Panc1 (cell line): ENCODE data around the gene VPS13A. TPM values are rescaled to one million over a fixed set of nuclear protein-coding genes. Genes with fewer than 3 reads are reported as not detected.

ENCODE experiments used
- ATAC-seq: fragments of 200-7000 bp; cut with Tn5 transposase; 2 replicates; pipeline ENCODE4 v1.9.1; 2020; ENCODE audit warnings: mild to moderate bottlenecking, moderate library complexity
- BruUV-seq: library from RNA; stranded (reverse); fragments of 400-500 nt; replicated peaks from 2 replicates; lab custom pipeline; 2021; lab: Mats Ljungman, UMichigan
- CTCF ChIA-PET: fragments of 300-600 bp; sonication (Branson Sonifier 250); formaldehyde crosslinking; loops from one replicate; lab custom pipeline; 2022; ENCODE audit warnings: antibody characterized with exemption; lab: Charles Lee
- POLR2A ChIA-PET: fragments of 300-600 bp; sonication (Branson Sonifier 250); formaldehyde crosslinking; loops from one replicate; lab custom pipeline; 2022; ENCODE audit warnings: antibody characterized with exemption; lab: Charles Lee
- DNase-seq: peaks from one replicate; pipeline ENCODE4 v3.0.0-alpha.2; 2010; ENCODE audit warnings: low read depth, low spot score
- H3K27ac ChIP-seq: 2 replicates; pipeline ENCODE4 v1.5.1; 2011; ENCODE audit warnings: mild to moderate bottlenecking, low read length, inconsistent platforms
- H3K27me3 ChIP-seq: fragments of 200-500 bp; sonication (Bioruptor generic); 2 replicates; pipeline ENCODE4 v1.6.0; 2014; ENCODE audit warnings: low read length, inconsistent platforms; ENCODE audit not compliant: control insufficient read depth, insufficient read depth
- H3K36me3 ChIP-seq: fragments of 200-500 bp; sonication (Bioruptor generic); 2 replicates; pipeline ENCODE4 v1.5.1; 2014; ENCODE audit warnings: inconsistent platforms, mild to moderate bottlenecking, low read length, moderate library complexity; ENCODE audit not compliant: control insufficient read depth, insufficient read depth
- H3K4me1 ChIP-seq: 2 replicates; pipeline ENCODE4 v1.5.1; 2011; ENCODE audit warnings: inconsistent platforms, mild to moderate bottlenecking, low read length, moderate library complexity; ENCODE audit not compliant: control insufficient read depth, insufficient read depth
- H3K4me3 ChIP-seq, 2 experiments: 2 replicates each; pipeline ENCODE4 v1.5.1; 2011 to 2012; ENCODE audit warnings: low read depth in 2 of 2, low read length in 2 of 2, mild to moderate bottlenecking in 2 of 2, inconsistent platforms in 1 of 2, moderate library complexity in 1 of 2
- H3K9me3 ChIP-seq: fragments of 200-500 bp; sonication (Bioruptor generic); 2 replicates; pipeline ENCODE4 v1.5.1; 2014; ENCODE audit warnings: low read depth, mild to moderate bottlenecking, inconsistent platforms, low read length, moderate library complexity; ENCODE audit not compliant: control insufficient read depth, insufficient read depth
- POLR2AphosphoS5 ChIP-seq: IDR thresholded peaks from 2 replicates; pipeline ENCODE4 v1.6.1; 2012; ENCODE audit warnings: mild to moderate bottlenecking, low read depth, low read length, moderate library complexity
- REST ChIP-seq, 2 experiments: IDR thresholded peaks; 2 replicates each; pipeline ENCODE4 v1.6.1; 2011 to 2012; ENCODE audit warnings: low read depth in 2 of 2, control low read depth in 1 of 2, low read length in 1 of 2, mild to moderate bottlenecking in 1 of 2, moderate library complexity in 1 of 2; ENCODE audit not compliant: insufficient read depth in 1 of 2
- SIN3A ChIP-seq: IDR thresholded peaks from 2 replicates; pipeline ENCODE4 v1.6.1; 2012; ENCODE audit warnings: low read depth, mild to moderate bottlenecking, low read length, moderate library complexity, borderline replicate concordance; ENCODE audit not compliant: insufficient read depth
- TCF7L2 ChIP-seq: IDR thresholded peaks from 2 replicates; pipeline ENCODE4 v1.6.1; 2011; ENCODE audit warnings: mild to moderate bottlenecking, low read depth, low read length, inconsistent platforms
- in situ Hi-C: cut with HindIII; loops from 2 replicates; pipeline ENCODE4 v1.10.0; 2016; ENCODE audit warnings: low sequenced_read_pairs, low pct_unique_long_range_greater_than_20kb
- intact Hi-C: fragments of 100-400 bp; cut with micrococcal nuclease; formaldehyde crosslinking; loops from one replicate; pipeline ENCODE4 v1.10.0; 2022; ENCODE audit not compliant: unreplicated experiment
- total RNA-seq: library from RNA; stranded (reverse); gene quantifications from one replicate; pipeline ENCODE4 v1.2.1, GENCODE V29; 2021; ENCODE audit not compliant: unreplicated experiment
- TF ChIP-seq, protein P1 (sequence below): fragments of 450-650 bp; IDR thresholded peaks from 2 replicates; pipeline ENCODE4 v1.5.1; 2017; ENCODE audit warnings: mild to moderate bottlenecking

VPS13A gene
- total RNA-seq, 1 experiment from 2014 or later: 26.1 TPM

DNA sequence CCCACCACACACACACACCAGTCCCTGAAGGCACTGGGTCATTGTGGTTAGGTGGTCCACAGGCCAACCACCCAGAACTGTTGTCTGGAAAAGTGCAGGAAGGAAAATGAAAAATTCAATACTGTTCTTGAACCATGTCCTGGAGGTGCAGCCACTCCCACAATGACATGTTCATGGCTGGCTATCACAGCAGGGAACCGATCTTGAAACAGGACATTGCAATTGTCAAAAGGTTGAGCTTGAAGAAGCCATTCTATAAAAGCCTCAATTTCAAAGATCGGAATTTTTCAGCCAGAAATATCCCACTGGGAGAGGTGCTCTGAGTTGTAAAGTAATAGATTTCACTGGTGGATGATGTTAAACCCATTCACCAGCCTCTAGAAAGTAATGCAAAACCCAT is 252.6 kb downstream of the VPS13A start:
- Histone ChIP-seq H3K9me3 (no peaks in the 10 kb centered on the region), H3K27ac (no peak overlapping the region), H3K4me1 (no peaks in the 10 kb centered on the region), H3K4me3 (no peak overlapping the region), H3K27me3 (no peaks in the 10 kb centered on the region), H3K36me3 (no peaks in the 10 kb centered on the region)
- intact Hi-C loops: loop anchor here (5.0 kb wide), 1 partner anchor 322 kb away; no protein-coding TSS in a partner anchor
- in situ Hi-C loops: no loop called here
- no TSS peak for BruUV-seq
- ChIA-PET CTCF (no interaction called here), POLR2A (no interaction called here)
- DNase-seq: no peak
- no peak for ATAC-seq
- TF ChIP-seq, protein P1, sequence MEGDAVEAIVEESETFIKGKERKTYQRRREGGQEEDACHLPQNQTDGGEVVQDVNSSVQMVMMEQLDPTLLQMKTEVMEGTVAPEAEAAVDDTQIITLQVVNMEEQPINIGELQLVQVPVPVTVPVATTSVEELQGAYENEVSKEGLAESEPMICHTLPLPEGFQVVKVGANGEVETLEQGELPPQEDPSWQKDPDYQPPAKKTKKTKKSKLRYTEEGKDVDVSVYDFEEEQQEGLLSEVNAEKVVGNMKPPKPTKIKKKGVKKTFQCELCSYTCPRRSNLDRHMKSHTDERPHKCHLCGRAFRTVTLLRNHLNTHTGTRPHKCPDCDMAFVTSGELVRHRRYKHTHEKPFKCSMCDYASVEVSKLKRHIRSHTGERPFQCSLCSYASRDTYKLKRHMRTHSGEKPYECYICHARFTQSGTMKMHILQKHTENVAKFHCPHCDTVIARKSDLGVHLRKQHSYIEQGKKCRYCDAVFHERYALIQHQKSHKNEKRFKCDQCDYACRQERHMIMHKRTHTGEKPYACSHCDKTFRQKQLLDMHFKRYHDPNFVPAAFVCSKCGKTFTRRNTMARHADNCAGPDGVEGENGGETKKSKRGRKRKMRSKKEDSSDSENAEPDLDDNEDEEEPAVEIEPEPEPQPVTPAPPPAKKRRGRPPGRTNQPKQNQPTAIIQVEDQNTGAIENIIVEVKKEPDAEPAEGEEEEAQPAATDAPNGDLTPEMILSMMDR: no peak
- TF ChIP-seq SIN3A (no peak), REST (IDR thresholded peaks at IDR 0.05; ENCODE audit: insufficient read depth in 1 of 2, low read depth in 2 of 2, low read length in 1 of 2) (no peak), POLR2AphosphoS5 (no peak), TCF7L2 (no peak)

DNA sequence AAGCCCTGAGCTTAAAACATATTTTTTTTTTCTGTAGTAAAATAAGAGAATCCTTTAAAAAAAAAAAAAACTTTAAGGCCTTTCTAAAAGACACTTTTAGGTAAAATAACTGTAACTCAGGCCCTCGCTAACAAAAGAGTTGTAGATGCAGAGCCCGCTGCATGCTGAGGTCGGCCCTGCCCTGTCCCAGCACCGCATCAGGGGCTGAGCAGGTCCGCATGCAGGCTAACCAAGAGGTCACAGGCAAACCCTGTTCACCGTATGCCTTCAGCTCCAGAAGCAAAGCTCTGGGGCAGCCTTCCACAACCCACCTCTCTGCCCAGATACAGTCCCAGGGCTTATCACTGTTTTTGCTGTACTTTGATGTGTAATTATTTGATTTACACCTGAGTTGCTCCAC is 254.7 kb downstream of the VPS13A start:
- ATAC-seq (no peak), DNase-seq (no peak)
- Histone ChIP-seq H3K4me1 (no peaks in the 10 kb centered on the region), H3K27ac (no peak overlapping the region), H3K9me3 (no peaks in the 10 kb centered on the region), H3K27me3 (no peaks in the 10 kb centered on the region), H3K4me3 (no peak overlapping the region), H3K36me3 (no peaks in the 10 kb centered on the region)
- in situ Hi-C loops (no loop called here), intact Hi-C loops (loop anchor here (5.0 kb wide), 1 partner anchor 320 kb away; no protein-coding TSS in a partner anchor)
- POLR2A ChIA-PET: no interaction called here
- TF ChIP-seq POLR2AphosphoS5 (no peak), TCF7L2 (no peak), SIN3A (no peak), REST (IDR thresholded peaks at IDR 0.05; ENCODE audit: insufficient read depth in 1 of 2, low read depth in 2 of 2, low read length in 1 of 2) (no peak)
- TF ChIP-seq, protein P1: no peak
- CTCF ChIA-PET: interaction anchor here (0.6 kb wide), 2 partner anchors 8 to 111 kb away, joined by 4 read pairs; no protein-coding TSS in a partner anchor
- BruUV-seq: no TSS peak
